ENCODE data around the gene CAPS2.

- TF ChIP-seq, protein P1, sequence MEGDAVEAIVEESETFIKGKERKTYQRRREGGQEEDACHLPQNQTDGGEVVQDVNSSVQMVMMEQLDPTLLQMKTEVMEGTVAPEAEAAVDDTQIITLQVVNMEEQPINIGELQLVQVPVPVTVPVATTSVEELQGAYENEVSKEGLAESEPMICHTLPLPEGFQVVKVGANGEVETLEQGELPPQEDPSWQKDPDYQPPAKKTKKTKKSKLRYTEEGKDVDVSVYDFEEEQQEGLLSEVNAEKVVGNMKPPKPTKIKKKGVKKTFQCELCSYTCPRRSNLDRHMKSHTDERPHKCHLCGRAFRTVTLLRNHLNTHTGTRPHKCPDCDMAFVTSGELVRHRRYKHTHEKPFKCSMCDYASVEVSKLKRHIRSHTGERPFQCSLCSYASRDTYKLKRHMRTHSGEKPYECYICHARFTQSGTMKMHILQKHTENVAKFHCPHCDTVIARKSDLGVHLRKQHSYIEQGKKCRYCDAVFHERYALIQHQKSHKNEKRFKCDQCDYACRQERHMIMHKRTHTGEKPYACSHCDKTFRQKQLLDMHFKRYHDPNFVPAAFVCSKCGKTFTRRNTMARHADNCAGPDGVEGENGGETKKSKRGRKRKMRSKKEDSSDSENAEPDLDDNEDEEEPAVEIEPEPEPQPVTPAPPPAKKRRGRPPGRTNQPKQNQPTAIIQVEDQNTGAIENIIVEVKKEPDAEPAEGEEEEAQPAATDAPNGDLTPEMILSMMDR (optimal IDR thresholded peaks at IDR 0.05 in 1 of 3, IDR thresholded peaks at IDR 0.05 in 1 of 3, conservative IDR thresholded peaks at IDR 0.05 in 1 of 3; ENCODE audit: extremely low read depth in 1 of 3, insufficient read depth in 2 of 3, low read length in 3 of 3), result no peak
- no peak for TF ChIP-seq EZH2 (IDR thresholded peaks at IDR 0.05; ENCODE audit: low read length)
These were observed 20.3 kb upstream of the CAPS2 start for GRCh38 chr12:75350413-75350812.
